Caco-2 (cell line): ENCODE measurements around the gene ZBTB16. TPM values are rescaled to one million over a fixed set of nuclear protein-coding genes. Genes with fewer than 3 reads are reported as not detected.

Source experiments
- BruUV-seq: library from RNA; stranded (reverse); fragments of 400-500 nt; replicated peaks from 2 replicates; lab custom pipeline; 2021; lab: Mats Ljungman, UMichigan
- CTCF ChIA-PET: fragments of 300-600 bp; sonication (Branson Sonifier 250); formaldehyde crosslinking; loops from one replicate; lab custom pipeline; 2022; ENCODE audit warnings: antibody characterized with exemption; lab: Charles Lee
- POLR2A ChIA-PET: fragments of 300-600 bp; sonication (Branson Sonifier 250); formaldehyde crosslinking; loops from one replicate; lab custom pipeline; 2022; ENCODE audit warnings: antibody characterized with exemption; lab: Charles Lee
- DNase-seq, 2 experiments: peaks; one replicate each; pipeline versions ENCODE4 v3.0.0 to v3.0.0-alpha.2; 2020 to 2022
- H3K27me3 ChIP-seq: replicated peaks from 2 replicates; pipeline ENCODE4 v1.6.0; 2011; ENCODE audit warnings: low read length; ENCODE audit not compliant: control insufficient read depth, insufficient read depth
- H3K36me3 ChIP-seq: 2 replicates; pipeline ENCODE4 v1.5.1; 2011; ENCODE audit warnings: low read length; ENCODE audit not compliant: control insufficient read depth, insufficient read depth
- H3K4me1 ChIP-seq: fragments of 250-450 bp; sonication (Bioruptor Pico); 2 replicates; pipeline ENCODE4 v1.5.1; 2020; ENCODE audit warnings: mild to moderate bottlenecking
- H3K4me3 ChIP-seq: 2 replicates; pipeline ENCODE4 v1.5.1; 2011; ENCODE audit warnings: low read depth, mild to moderate bottlenecking, control low read depth, low read length
- H3K9me3 ChIP-seq: fragments of 250-450 bp; sonication (Bioruptor Pico); 2 replicates; pipeline ENCODE4 v1.5.1; 2020; ENCODE audit warnings: mild to moderate bottlenecking, moderate library complexity
- H3K27ac Mint-ChIP-seq: one replicate; pipeline ENCODE4 v1.8.0; 2022; ENCODE audit warnings: mixed read lengths; ENCODE audit not compliant: unreplicated experiment
- H3K27me3 Mint-ChIP-seq: one replicate; pipeline ENCODE4 v1.8.0; 2022; ENCODE audit warnings: mixed read lengths; ENCODE audit not compliant: insufficient read depth, unreplicated experiment
- H3K36me3 Mint-ChIP-seq: one replicate; pipeline ENCODE4 v1.8.0; 2022; ENCODE audit warnings: mild to moderate bottlenecking, mixed read lengths; ENCODE audit not compliant: insufficient read depth, unreplicated experiment
- H3K4me1 Mint-ChIP-seq: one replicate; pipeline ENCODE4 v1.8.0; 2022; ENCODE audit warnings: low read depth, mixed read lengths; ENCODE audit not compliant: unreplicated experiment
- H3K4me3 Mint-ChIP-seq: one replicate; pipeline ENCODE4 v1.8.0; 2022; ENCODE audit warnings: mild to moderate bottlenecking, moderate library complexity, mixed read lengths; ENCODE audit not compliant: unreplicated experiment
- H3K9me3 Mint-ChIP-seq: one replicate; pipeline ENCODE4 v1.8.0; 2022; ENCODE audit warnings: mixed read lengths; ENCODE audit not compliant: unreplicated experiment
- CTCF ChIP-seq, 2 experiments: fragments of 200-600 bp in 1 of 2; IDR thresholded peaks; 1 replicate in 1 of 2; 2 replicates in 1 of 2; pipeline versions ENCODE4 v1.5.1 to v1.8.0; 2011 to 2022; ENCODE audit warnings: antibody characterized with exemption in 1 of 2, control low read depth in 1 of 2, inconsistent platforms in 1 of 2, low read depth in 1 of 2, low read length in 1 of 2, mild to moderate bottlenecking in 1 of 2, moderate library complexity in 1 of 2; ENCODE audit not compliant: insufficient read depth in 1 of 2, severe bottlenecking in 1 of 2, unreplicated experiment in 1 of 2
- intact Hi-C: fragments of 100-400 bp; cut with micrococcal nuclease; formaldehyde crosslinking; loops from one replicate; pipeline ENCODE4 v1.10.0; 2022; ENCODE audit not compliant: unreplicated experiment
- total RNA-seq: library from RNA; stranded (reverse); gene quantifications from 2 replicates; pipeline ENCODE4 v1.2.3, GENCODE V29; 2022

The ZBTB16 gene
- total RNA-seq, 1 experiment from 2014 or later, result 12.7 TPM

- Mint-ChIP-seq H3K27ac (peak overlapping the region; percentile 32), H3K4me1 (peaks cover 32% of the 10 kb centered on the region), H3K27me3 (no peaks in the 10 kb centered on the region), H3K9me3 (no peaks in the 10 kb centered on the region), H3K36me3 (no peaks in the 10 kb centered on the region), H3K4me3 (no peak overlapping the region)
- no peak overlapping the region for H3K4me3 ChIP-seq
- H3K4me1 ChIP-seq, result peaks cover 37% of the 10 kb centered on the region
- POLR2A ChIA-PET, result interaction anchor here (0.5 kb wide), 1 partner anchor 9 kb away, joined by 11 read pairs; no protein-coding TSS in a partner anchor
- H3K27me3 ChIP-seq, result no peaks in the 10 kb centered on the region
- no peaks in the 10 kb centered on the region for H3K9me3 ChIP-seq
- intact Hi-C loops, result no loop called here
- no TSS peak for BruUV-seq
- no peak for TF ChIP-seq CTCF (IDR thresholded peaks at IDR 0.05; ENCODE audit: insufficient read depth in 1 of 2, low read depth in 1 of 2, low read length in 1 of 2, severe bottlenecking in 1 of 2, unreplicated experiment in 1 of 2)
- no peak for DNase-seq
- H3K36me3 ChIP-seq, result no peaks in the 10 kb centered on the region
- CTCF ChIA-PET, result no interaction called here
Observed at GRCh38 chr11:114087025-114087424, 27.5 kb downstream of the ZBTB16 start.

- intact Hi-C loops, result no loop called here
- H3K36me3 ChIP-seq, result no peaks in the 10 kb centered on the region
- no peaks in the 10 kb centered on the region for H3K27me3 ChIP-seq
- Mint-ChIP-seq H3K9me3 (no peaks in the 10 kb centered on the region), H3K4me3 (no peak overlapping the region), H3K27ac (no peak overlapping the region), H3K4me1 (peaks cover 43% of the 10 kb centered on the region), H3K27me3 (no peaks in the 10 kb centered on the region), H3K36me3 (no peaks in the 10 kb centered on the region)
- H3K4me3 ChIP-seq, result no peak overlapping the region
- POLR2A ChIA-PET, result interaction anchor here (0.5 kb wide), 1 partner anchor 11 kb away, joined by 3 read pairs; no protein-coding TSS in a partner anchor
- no peak for DNase-seq
- no peaks in the 10 kb centered on the region for H3K9me3 ChIP-seq
- CTCF ChIA-PET, result no interaction called here
- TF ChIP-seq CTCF (IDR thresholded peaks at IDR 0.05; ENCODE audit: insufficient read depth in 1 of 2, low read depth in 1 of 2, low read length in 1 of 2, severe bottlenecking in 1 of 2, unreplicated experiment in 1 of 2), result no peak
- H3K4me1 ChIP-seq, result peaks cover 33% of the 10 kb centered on the region
- BruUV-seq, result no TSS peak
Observed at GRCh38 chr11:114088216-114088615, 28.7 kb downstream of the ZBTB16 start.

- intact Hi-C loops, result no loop called here
- ChIA-PET POLR2A (no interaction called here), CTCF (no interaction called here)
- Mint-ChIP-seq H3K4me1 (peaks cover 43% of the 10 kb centered on the region), H3K36me3 (no peaks in the 10 kb centered on the region), H3K9me3 (no peaks in the 10 kb centered on the region), H3K27me3 (no peaks in the 10 kb centered on the region), H3K4me3 (no peak overlapping the region), H3K27ac (no peak overlapping the region)
- BruUV-seq, result no TSS peak
- no peaks in the 10 kb centered on the region for H3K36me3 ChIP-seq
- H3K27me3 ChIP-seq, result no peaks in the 10 kb centered on the region
- TF ChIP-seq CTCF (IDR thresholded peaks at IDR 0.05; ENCODE audit: insufficient read depth in 1 of 2, low read depth in 1 of 2, low read length in 1 of 2, severe bottlenecking in 1 of 2, unreplicated experiment in 1 of 2), result no peak
- no peak overlapping the region for H3K4me3 ChIP-seq
- H3K4me1 ChIP-seq, result peaks cover 33% of the 10 kb centered on the region
- DNase-seq, result no peak
- H3K9me3 ChIP-seq, result no peaks in the 10 kb centered on the region
Observed at GRCh38 chr11:114088836-114089235, 29.3 kb downstream of the ZBTB16 start.
